Measurements from ENCODE around the gene PRPS2. TPM values are rescaled to one million over a fixed set of nuclear protein-coding genes. Genes with fewer than 3 reads are reported as not detected.

Gene PRPS2
- total RNA-seq, 1 experiment from 2014 or later = 79.5 TPM

- intact Hi-C loops (cut with micrococcal nuclease) = no loop called here
- Histone ChIP-seq H3K27me3 (ENCODE audit: insufficient read depth, low read length) (no peaks in the 10 kb centered on the region), H2AFZ (ENCODE audit: low read depth, low read length, poor library complexity, severe bottlenecking) (no peak overlapping the region), H3K36me3 (ENCODE audit: control insufficient read depth in 1 of 2, insufficient read depth in 2 of 2, low read length in 2 of 2) (no peaks in the 10 kb centered on the region), H3K79me2 (ENCODE audit: insufficient read depth, low read length) (no peaks in the 10 kb centered on the region), H3K9me2 (ENCODE audit: insufficient read depth) (no peaks in the 10 kb centered on the region), H3K9ac (ENCODE audit: low read length) (no peak overlapping the region), H3K27ac (ENCODE audit: low read depth, low read length) (no peak overlapping the region), H3K4me2 (ENCODE audit: low read length) (no peak overlapping the region), H4K20me1 (ENCODE audit: insufficient read depth) (no peaks in the 10 kb centered on the region), H3K4me3 (replicated peaks in 1 of 2; ENCODE audit: low read depth in 1 of 2, low read length in 2 of 2) (no peak overlapping the region), H3K4me1 (ENCODE audit: control insufficient read depth in 1 of 2, insufficient read depth in 2 of 2, low read length in 2 of 2) (no peaks in the 10 kb centered on the region), H3K9me3 (ENCODE audit: control insufficient read depth in 1 of 2, insufficient read depth in 1 of 2, low read depth in 1 of 2, low read length in 2 of 2) (no peaks in the 10 kb centered on the region)
- ATAC-seq (no peak), DNase-seq (ENCODE audit: low read depth, low spot score) (no peak)
- ChIA-PET POLR2A (no interaction called here), RAD21 (ENCODE audit: low non-redundant PET in 1 of 2, low total read pairs in 2 of 2, uncharacterized antibody in 2 of 2, unreplicated experiment in 2 of 2) (no interaction called here), CTCF (no interaction called here)
- TF ChIP-seq POLR2AphosphoS5 (IDR thresholded peaks at IDR 0.05; ENCODE audit: low read depth, low read length) (no peak), SRF (IDR thresholded peaks at IDR 0.05; ENCODE audit: low read depth) (no peak), EZH2 (IDR thresholded peaks at IDR 0.05) (no peak), EZH2phosphoT487 (IDR thresholded peaks at IDR 0.05; ENCODE audit: borderline replicate concordance) (no peak), SIN3A (IDR thresholded peaks at IDR 0.05; ENCODE audit: low read depth) (no peak)
- BruUV-seq (replicated peaks) = no TSS peak
These were observed 32.9 kb upstream of the PRPS2 start for GRCh38 chrX:12758291-12758690.

GRCh38 chrX:12767856-12768255 is 23.4 kb upstream of the PRPS2 start:
- no peak for TF ChIP-seq ELF1 (IDR thresholded peaks at IDR 0.05; ENCODE audit: borderline replicate concordance, low read depth)
- TF ChIP-seq JUND (IDR thresholded peaks at IDR 0.05) = no peak
- Histone ChIP-seq H4K20me1 (ENCODE audit: insufficient read depth) (no peaks in the 10 kb centered on the region), H3K27me3 (ENCODE audit: insufficient read depth, low read length) (no peaks in the 10 kb centered on the region), H3K27ac (ENCODE audit: low read depth, low read length) (no peak overlapping the region), H3K9me2 (ENCODE audit: insufficient read depth) (no peaks in the 10 kb centered on the region), H3K4me2 (ENCODE audit: low read length) (no peak overlapping the region), H2AFZ (ENCODE audit: low read depth, low read length, poor library complexity, severe bottlenecking) (no peak overlapping the region), H3K9me3 (ENCODE audit: control insufficient read depth in 1 of 2, insufficient read depth in 1 of 2, low read depth in 1 of 2, low read length in 2 of 2) (no peaks in the 10 kb centered on the region), H3K9ac (ENCODE audit: low read length) (no peak overlapping the region), H3K4me3 (replicated peaks in 1 of 2; ENCODE audit: low read depth in 1 of 2, low read length in 2 of 2) (no peak overlapping the region), H3K36me3 (ENCODE audit: control insufficient read depth in 1 of 2, insufficient read depth in 2 of 2, low read length in 2 of 2) (no peaks in the 10 kb centered on the region), H3K4me1 (ENCODE audit: control insufficient read depth in 1 of 2, insufficient read depth in 2 of 2, low read length in 2 of 2) (peaks cover 0 to 3% of the 10 kb centered on the region in 2 experiments; a peak in 1 of 4 replicates), H3K79me2 (ENCODE audit: insufficient read depth, low read length) (no peaks in the 10 kb centered on the region)
- intact Hi-C loops (cut with micrococcal nuclease) = no loop called here
- POLR2A ChIA-PET = no interaction called here
- CTCF ChIA-PET = interaction anchor here (0.9 kb wide), 1 partner anchor 66 kb away, joined by 3 read pairs; no protein-coding TSS in a partner anchor
- RAD21 ChIA-PET (ENCODE audit: low non-redundant PET in 1 of 2, low total read pairs in 2 of 2, uncharacterized antibody in 2 of 2, unreplicated experiment in 2 of 2) = no interaction called here
- BruUV-seq (replicated peaks) = no TSS peak
- ATAC-seq (no peak), DNase-seq (ENCODE audit: low read depth, low spot score) (no peak)
